Mesendoderm (in vitro differentiated cells): ENCODE results near the gene IP6K3.

Source experiments
- DNase-seq: peaks from one replicate; pipeline ENCODE4 v3.0.0; 2013
- H2AK5ac ChIP-seq: 2 replicates; pipeline ENCODE4 v1.6.1; 2013; ENCODE audit warnings: low read length, inconsistent platforms
- H2BK120ac ChIP-seq: 2 replicates; pipeline ENCODE4 v1.6.1; 2013; ENCODE audit warnings: low read depth, mild to moderate bottlenecking, low read length, moderate library complexity, mixed read lengths
- H2BK15ac ChIP-seq: replicated peaks from 2 replicates; pipeline ENCODE4 v1.6.1; 2013; ENCODE audit warnings: low read depth, mild to moderate bottlenecking, moderate library complexity
- H2BK5ac ChIP-seq: 2 replicates; pipeline ENCODE4 v1.6.1; 2013; ENCODE audit warnings: low read length, inconsistent platforms
- H3K18ac ChIP-seq: 2 replicates; pipeline ENCODE4 v1.6.1; 2013; ENCODE audit warnings: mild to moderate bottlenecking, low read length, mixed read lengths
- H3K23ac ChIP-seq: one replicate; pipeline ENCODE4 v1.6.1; 2013; ENCODE audit warnings: low read length
- H3K27ac ChIP-seq: 2 replicates; pipeline ENCODE4 v1.5.1; 2013; ENCODE audit warnings: low read depth, mild to moderate bottlenecking, inconsistent platforms, low read length, moderate library complexity
- H3K27me3 ChIP-seq: 2 replicates; pipeline ENCODE4 v1.6.1; 2013; ENCODE audit warnings: low read length, control low read depth, mild to moderate bottlenecking, inconsistent platforms; ENCODE audit not compliant: insufficient read depth, poor library complexity
- H3K36me3 ChIP-seq: 2 replicates; pipeline ENCODE4 v1.6.1; 2013; ENCODE audit warnings: low read length, inconsistent platforms; ENCODE audit not compliant: control insufficient read depth, insufficient read depth
- H3K4ac ChIP-seq: one replicate; pipeline ENCODE4 v1.6.1; 2013; ENCODE audit warnings: low read depth, mild to moderate bottlenecking, low read length, moderate library complexity
- H3K4me1 ChIP-seq: 2 replicates; pipeline ENCODE4 v1.6.1; 2013; ENCODE audit warnings: low read depth, low read length, inconsistent platforms; ENCODE audit not compliant: control insufficient read depth
- H3K4me2 ChIP-seq: 2 replicates; pipeline ENCODE4 v1.6.1; 2013; ENCODE audit warnings: low read length
- H3K4me3 ChIP-seq: 2 replicates; pipeline ENCODE4 v1.5.1; 2013; ENCODE audit warnings: mild to moderate bottlenecking, low read length
- H3K56ac ChIP-seq: one replicate; pipeline ENCODE4 v1.6.1; 2013; ENCODE audit warnings: low read length
- H3K79me1 ChIP-seq: 2 replicates; pipeline ENCODE4 v1.6.1; 2013; ENCODE audit warnings: low read length, inconsistent platforms
- H3K79me2 ChIP-seq: 2 replicates; pipeline ENCODE4 v1.6.1; 2013; ENCODE audit warnings: mild to moderate bottlenecking, low read length; ENCODE audit not compliant: control insufficient read depth, insufficient read depth
- H3K9ac ChIP-seq: 2 replicates; pipeline ENCODE4 v1.6.1; 2013; ENCODE audit warnings: low read length, inconsistent platforms
- H4K5ac ChIP-seq: one replicate; pipeline ENCODE4 v1.6.1; 2013; ENCODE audit warnings: low read length
- H4K8ac ChIP-seq: one replicate; pipeline ENCODE4 v1.6.1; 2013; ENCODE audit warnings: low read depth, mild to moderate bottlenecking, control low read depth, low read length, moderate library complexity
- WGBS: extraction: QIAGEN DNeasy Blood & Tissue Kit; methylation state at CpG from one replicate; pipeline ENCODE4 v1.1.7; 2013; ENCODE audit warnings: low lambda C conversion rate, missing lambda C conversion rate; ENCODE audit not compliant: insufficient coverage; ENCODE audit errors: extremely low coverage; 5-methylcytosine and 5-hydroxymethylcytosine counted together

IP6K3 gene

DNA sequence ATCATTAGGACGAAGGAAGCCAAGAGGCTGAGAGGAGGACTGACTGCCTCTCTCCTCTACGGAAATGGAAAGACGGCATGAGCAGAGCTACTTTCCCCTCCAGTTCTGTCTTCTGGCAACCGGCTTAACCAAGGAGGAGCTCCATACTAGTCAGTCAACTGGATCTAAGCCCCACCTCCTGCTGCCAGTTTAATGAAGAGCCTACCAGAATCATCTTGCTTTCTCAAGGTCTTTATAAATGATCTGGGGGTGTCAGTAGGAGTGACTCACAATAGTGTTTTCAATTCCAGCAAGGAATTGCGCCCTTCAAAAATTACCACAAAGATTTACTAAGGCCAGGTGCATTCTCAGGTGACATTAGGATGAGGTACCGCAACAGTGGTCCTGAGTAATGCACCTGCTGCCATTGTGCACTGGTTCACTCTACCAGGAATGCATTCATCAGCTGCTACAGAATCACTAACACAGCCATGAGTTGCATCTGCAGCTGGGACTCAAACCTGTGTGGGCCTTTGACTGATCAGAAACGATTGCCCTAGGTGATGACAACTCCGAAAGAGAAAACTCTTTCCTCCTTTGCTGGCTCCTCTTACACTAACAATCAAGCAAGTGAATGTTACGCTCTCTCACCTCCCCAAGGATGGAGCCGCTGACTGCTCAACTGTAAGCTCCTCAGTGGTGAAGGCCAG, 38.0 kb downstream of the IP6K3 start:
- peaks cover 3% of the 10 kb centered on the region for H3K36me3 ChIP-seq
- no peak overlapping the region for H3K4me2 ChIP-seq

GRCh38 chr6:33707771-33708170, 38.9 kb downstream of the IP6K3 start:
- WGBS: no CpG with 5 or more reads among the region's 5 CpGs
- DNase-seq: no peak
- no peak overlapping the region for H3K56ac ChIP-seq
- peaks cover 6% of the 10 kb centered on the region for H3K4me1 ChIP-seq
- no peak overlapping the region for H2BK5ac ChIP-seq
- no peak overlapping the region for H3K4me3 ChIP-seq
- no peak overlapping the region for H4K8ac ChIP-seq
- no peak overlapping the region for H2BK15ac ChIP-seq
- no peaks in the 10 kb centered on the region for H3K27me3 ChIP-seq
- no peak overlapping the region for H3K18ac ChIP-seq
- H3K23ac ChIP-seq: no peak overlapping the region
- no peak overlapping the region for H2BK120ac ChIP-seq
- H3K27ac ChIP-seq: no peak overlapping the region
- H3K4ac ChIP-seq: no peak overlapping the region
- peaks cover 3% of the 10 kb centered on the region for H3K36me3 ChIP-seq
- H3K4me2 ChIP-seq: no peak overlapping the region
- H3K79me2 ChIP-seq: peaks cover 6% of the 10 kb centered on the region
- H2AK5ac ChIP-seq: no peak overlapping the region
- no peak overlapping the region for H4K5ac ChIP-seq
- H3K79me1 ChIP-seq: peaks cover 13% of the 10 kb centered on the region
- no peak overlapping the region for H3K9ac ChIP-seq

More for the DNA sequence above, 38.0 kb downstream of the IP6K3 start:
- peaks cover 6% of the 10 kb centered on the region for H3K4me1 ChIP-seq
- H3K4ac ChIP-seq: no peak overlapping the region
- H3K79me2 ChIP-seq: peaks cover 6% of the 10 kb centered on the region
- no peak overlapping the region for H2BK120ac ChIP-seq
- no peak overlapping the region for H3K9ac ChIP-seq
- no peak overlapping the region for H3K18ac ChIP-seq
- H3K23ac ChIP-seq: no peak overlapping the region
- no peak overlapping the region for H2AK5ac ChIP-seq
- H3K79me1 ChIP-seq: peaks cover 13% of the 10 kb centered on the region
- DNase-seq: no peak
- no peak overlapping the region for H2BK15ac ChIP-seq
- no peak overlapping the region for H2BK5ac ChIP-seq
- H4K5ac ChIP-seq: no peak overlapping the region
- no CpG with 5 or more reads among the region's 10 CpGs for WGBS
- no peak overlapping the region for H3K56ac ChIP-seq
- no peaks in the 10 kb centered on the region for H3K27me3 ChIP-seq
- no peak overlapping the region for H3K27ac ChIP-seq
- no peak overlapping the region for H4K8ac ChIP-seq
- H3K4me3 ChIP-seq: no peak overlapping the region

GRCh38 chr6:33705955-33706725, 40.6 kb downstream of the IP6K3 start:
- no peak overlapping the region for H3K4me3 ChIP-seq
- H3K36me3 ChIP-seq: peaks cover 3% of the 10 kb centered on the region
- no peak overlapping the region for H3K23ac ChIP-seq
- H2AK5ac ChIP-seq: no peak overlapping the region
- no peak overlapping the region for H2BK15ac ChIP-seq
- H3K79me2 ChIP-seq: peaks cover 6% of the 10 kb centered on the region
- no peak overlapping the region for H2BK5ac ChIP-seq
- no peaks in the 10 kb centered on the region for H3K27me3 ChIP-seq
- H3K18ac ChIP-seq: no peak overlapping the region
- H3K56ac ChIP-seq: no peak overlapping the region
- no peak overlapping the region for H3K27ac ChIP-seq
- H3K4me2 ChIP-seq: no peak overlapping the region
- no peak overlapping the region for H4K5ac ChIP-seq
- no peak for DNase-seq
- H3K4me1 ChIP-seq: peaks cover 6% of the 10 kb centered on the region
- H3K9ac ChIP-seq: no peak overlapping the region
- H3K79me1 ChIP-seq: peaks cover 13% of the 10 kb centered on the region
- H3K4ac ChIP-seq: no peak overlapping the region
- H4K8ac ChIP-seq: no peak overlapping the region
- no peak overlapping the region for H2BK120ac ChIP-seq
- no CpG with 5 or more reads among the region's 16 CpGs for WGBS

GRCh38 chr6:33705268-33705885, 41.3 kb downstream of the IP6K3 start:
- WGBS: no CpG with 5 or more reads among the region's 9 CpGs
- Histone ChIP-seq H3K27me3 (no peaks in the 10 kb centered on the region), H2AK5ac (no peak overlapping the region), H3K79me2 (peaks cover 2% of the 10 kb centered on the region), H2BK120ac (no peak overlapping the region), H3K18ac (no peak overlapping the region), H2BK15ac (no peak overlapping the region), H3K56ac (no peak overlapping the region), H4K5ac (no peak overlapping the region), H4K8ac (no peak overlapping the region), H3K4me3 (no peak overlapping the region), H3K4ac (no peak overlapping the region), H3K36me3 (peaks cover 3% of the 10 kb centered on the region), H3K23ac (no peak overlapping the region), H3K79me1 (peaks cover 7% of the 10 kb centered on the region), H3K27ac (no peak overlapping the region), H3K9ac (no peak overlapping the region), H3K4me2 (no peak overlapping the region), H3K4me1 (peaks cover 2% of the 10 kb centered on the region), H2BK5ac (no peak overlapping the region)
- no peak for DNase-seq

DNA sequence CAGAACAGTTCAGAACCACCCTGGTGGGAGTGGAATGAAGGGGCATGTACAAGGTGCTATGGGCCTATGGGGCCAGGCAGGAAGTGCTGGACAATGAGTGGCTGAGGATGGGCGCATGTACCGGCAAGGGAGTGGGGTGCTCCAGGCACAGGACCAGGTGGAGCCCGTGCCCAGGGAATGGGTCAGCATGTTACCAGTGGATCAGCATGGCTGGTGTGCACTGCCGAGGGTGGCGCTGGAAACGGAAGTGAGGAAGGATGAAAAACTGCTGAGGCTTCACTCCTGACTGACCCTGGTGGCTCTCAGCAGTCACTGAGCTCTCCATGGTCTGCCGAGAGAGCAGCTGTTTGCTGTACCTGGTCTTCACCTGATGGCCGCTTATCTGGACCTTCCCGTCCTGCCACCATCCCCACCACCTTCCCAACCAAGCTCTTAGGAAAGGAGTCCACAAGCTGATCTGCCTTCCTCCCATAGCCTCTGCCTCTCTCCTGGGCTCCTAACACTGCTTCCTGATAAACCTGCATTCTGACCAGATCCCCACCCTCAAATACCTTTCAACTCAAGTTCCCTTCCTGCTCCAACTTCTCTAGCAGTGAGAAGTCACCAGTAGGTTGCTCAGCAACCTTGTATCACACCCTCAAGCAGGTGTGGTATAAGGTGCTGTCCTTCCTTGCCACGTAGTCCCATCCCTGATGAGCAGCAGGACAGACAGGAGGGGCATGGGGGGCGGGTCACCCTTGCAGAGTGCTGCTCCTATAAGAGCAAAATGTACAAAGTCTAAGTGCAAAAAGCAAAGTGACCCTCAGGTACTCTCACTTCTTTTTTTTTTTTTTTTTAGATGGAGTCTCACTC, 42.3 kb downstream of the IP6K3 start:
- WGBS: no CpG with 5 or more reads among the region's 11 CpGs
- peaks cover 2% of the 10 kb centered on the region for H3K36me3 ChIP-seq
- no peaks in the 10 kb centered on the region for H3K27me3 ChIP-seq
- H3K56ac ChIP-seq: no peak overlapping the region
- H4K8ac ChIP-seq: no peak overlapping the region
- H2BK120ac ChIP-seq: no peak overlapping the region
- H4K5ac ChIP-seq: no peak overlapping the region
- H3K9ac ChIP-seq: no peak overlapping the region
- H3K79me1 ChIP-seq: no peaks in the 10 kb centered on the region
- H3K23ac ChIP-seq: no peak overlapping the region
- no peaks in the 10 kb centered on the region for H3K79me2 ChIP-seq
- H2BK15ac ChIP-seq: no peak overlapping the region
- no peak overlapping the region for H2AK5ac ChIP-seq
- H3K4me3 ChIP-seq: no peak overlapping the region
- H3K4ac ChIP-seq: no peak overlapping the region
- H3K4me2 ChIP-seq: no peak overlapping the region
- H2BK5ac ChIP-seq: no peak overlapping the region
- no peak overlapping the region for H3K27ac ChIP-seq
- H3K18ac ChIP-seq: no peak overlapping the region
- no peak for DNase-seq
- no peaks in the 10 kb centered on the region for H3K4me1 ChIP-seq
